Caco-2 (cell line): Measurements from ENCODE around the gene ASCC2. TPM values are rescaled to one million over a fixed set of nuclear protein-coding genes. Genes with fewer than 3 reads are reported as not detected.

Source experiments
- BruUV-seq: library from RNA; stranded (reverse); fragments of 400-500 nt; replicated peaks from 2 replicates; lab custom pipeline; 2021; lab: Mats Ljungman, UMichigan
- CTCF ChIA-PET: fragments of 300-600 bp; sonication (Branson Sonifier 250); formaldehyde crosslinking; loops from one replicate; lab custom pipeline; 2022; ENCODE audit warnings: antibody characterized with exemption; lab: Charles Lee
- POLR2A ChIA-PET: fragments of 300-600 bp; sonication (Branson Sonifier 250); formaldehyde crosslinking; loops from one replicate; lab custom pipeline; 2022; ENCODE audit warnings: antibody characterized with exemption; lab: Charles Lee
- DNase-seq, 2 experiments: peaks; one replicate each; pipeline versions ENCODE4 v3.0.0 to v3.0.0-alpha.2; 2020 to 2022
- H3K27me3 ChIP-seq: replicated peaks from 2 replicates; pipeline ENCODE4 v1.6.0; 2011; ENCODE audit warnings: low read length; ENCODE audit not compliant: control insufficient read depth, insufficient read depth
- H3K36me3 ChIP-seq: 2 replicates; pipeline ENCODE4 v1.5.1; 2011; ENCODE audit warnings: low read length; ENCODE audit not compliant: control insufficient read depth, insufficient read depth
- H3K4me1 ChIP-seq: fragments of 250-450 bp; sonication (Bioruptor Pico); 2 replicates; pipeline ENCODE4 v1.5.1; 2020; ENCODE audit warnings: mild to moderate bottlenecking
- H3K4me3 ChIP-seq: 2 replicates; pipeline ENCODE4 v1.5.1; 2011; ENCODE audit warnings: low read depth, mild to moderate bottlenecking, control low read depth, low read length
- H3K9me3 ChIP-seq: fragments of 250-450 bp; sonication (Bioruptor Pico); 2 replicates; pipeline ENCODE4 v1.5.1; 2020; ENCODE audit warnings: mild to moderate bottlenecking, moderate library complexity
- H3K27ac Mint-ChIP-seq: one replicate; pipeline ENCODE4 v1.8.0; 2022; ENCODE audit warnings: mixed read lengths; ENCODE audit not compliant: unreplicated experiment
- H3K27me3 Mint-ChIP-seq: one replicate; pipeline ENCODE4 v1.8.0; 2022; ENCODE audit warnings: mixed read lengths; ENCODE audit not compliant: insufficient read depth, unreplicated experiment
- H3K36me3 Mint-ChIP-seq: one replicate; pipeline ENCODE4 v1.8.0; 2022; ENCODE audit warnings: mild to moderate bottlenecking, mixed read lengths; ENCODE audit not compliant: insufficient read depth, unreplicated experiment
- H3K4me1 Mint-ChIP-seq: one replicate; pipeline ENCODE4 v1.8.0; 2022; ENCODE audit warnings: low read depth, mixed read lengths; ENCODE audit not compliant: unreplicated experiment
- H3K4me3 Mint-ChIP-seq: one replicate; pipeline ENCODE4 v1.8.0; 2022; ENCODE audit warnings: mild to moderate bottlenecking, moderate library complexity, mixed read lengths; ENCODE audit not compliant: unreplicated experiment
- H3K9me3 Mint-ChIP-seq: one replicate; pipeline ENCODE4 v1.8.0; 2022; ENCODE audit warnings: mixed read lengths; ENCODE audit not compliant: unreplicated experiment
- intact Hi-C: fragments of 100-400 bp; cut with micrococcal nuclease; formaldehyde crosslinking; loops from one replicate; pipeline ENCODE4 v1.10.0; 2022; ENCODE audit not compliant: unreplicated experiment
- total RNA-seq: library from RNA; stranded (reverse); gene quantifications from 2 replicates; pipeline ENCODE4 v1.2.3, GENCODE V29; 2022
- TF ChIP-seq, protein P1 (sequence below), 2 experiments: fragments of 200-600 bp in 1 of 2; IDR thresholded peaks; 1 replicate in 1 of 2; 2 replicates in 1 of 2; pipeline versions ENCODE4 v1.5.1 to v1.8.0; 2011 to 2022; ENCODE audit warnings: antibody characterized with exemption in 1 of 2, control low read depth in 1 of 2, inconsistent platforms in 1 of 2, low read depth in 1 of 2, low read length in 1 of 2, mild to moderate bottlenecking in 1 of 2, moderate library complexity in 1 of 2; ENCODE audit not compliant: insufficient read depth in 1 of 2, severe bottlenecking in 1 of 2, unreplicated experiment in 1 of 2

ASCC2 gene
- total RNA-seq, 1 experiment from 2014 or later = 61.4 TPM

- H3K36me3 ChIP-seq = peaks cover 1% of the 10 kb centered on the region
- intact Hi-C loops = no loop called here
- TF ChIP-seq, protein P1, sequence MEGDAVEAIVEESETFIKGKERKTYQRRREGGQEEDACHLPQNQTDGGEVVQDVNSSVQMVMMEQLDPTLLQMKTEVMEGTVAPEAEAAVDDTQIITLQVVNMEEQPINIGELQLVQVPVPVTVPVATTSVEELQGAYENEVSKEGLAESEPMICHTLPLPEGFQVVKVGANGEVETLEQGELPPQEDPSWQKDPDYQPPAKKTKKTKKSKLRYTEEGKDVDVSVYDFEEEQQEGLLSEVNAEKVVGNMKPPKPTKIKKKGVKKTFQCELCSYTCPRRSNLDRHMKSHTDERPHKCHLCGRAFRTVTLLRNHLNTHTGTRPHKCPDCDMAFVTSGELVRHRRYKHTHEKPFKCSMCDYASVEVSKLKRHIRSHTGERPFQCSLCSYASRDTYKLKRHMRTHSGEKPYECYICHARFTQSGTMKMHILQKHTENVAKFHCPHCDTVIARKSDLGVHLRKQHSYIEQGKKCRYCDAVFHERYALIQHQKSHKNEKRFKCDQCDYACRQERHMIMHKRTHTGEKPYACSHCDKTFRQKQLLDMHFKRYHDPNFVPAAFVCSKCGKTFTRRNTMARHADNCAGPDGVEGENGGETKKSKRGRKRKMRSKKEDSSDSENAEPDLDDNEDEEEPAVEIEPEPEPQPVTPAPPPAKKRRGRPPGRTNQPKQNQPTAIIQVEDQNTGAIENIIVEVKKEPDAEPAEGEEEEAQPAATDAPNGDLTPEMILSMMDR (IDR thresholded peaks at IDR 0.05; ENCODE audit: insufficient read depth in 1 of 2, low read depth in 1 of 2, low read length in 1 of 2, severe bottlenecking in 1 of 2, unreplicated experiment in 1 of 2) = no peak
- H3K27me3 Mint-ChIP-seq = no peaks in the 10 kb centered on the region
- H3K4me1 Mint-ChIP-seq = no peaks in the 10 kb centered on the region
- ChIA-PET CTCF (interaction anchor here (0.7 to 0.8 kb wide), 2 partner anchors 41 to 184 kb away, joined by 3 to 9 read pairs; no protein-coding TSS in a partner anchor), POLR2A (no interaction called here)
- DNase-seq = no peak
- no peaks in the 10 kb centered on the region for H3K9me3 ChIP-seq
- no peaks in the 10 kb centered on the region for H3K9me3 Mint-ChIP-seq
- H3K27me3 ChIP-seq = no peaks in the 10 kb centered on the region
- BruUV-seq = no TSS peak
- H3K27ac Mint-ChIP-seq = no peak overlapping the region
- H3K4me1 ChIP-seq = no peaks in the 10 kb centered on the region
- no peak overlapping the region for H3K4me3 ChIP-seq
- H3K4me3 Mint-ChIP-seq = no peak overlapping the region
- H3K36me3 Mint-ChIP-seq = peaks cover 58% of the 10 kb centered on the region
These were observed 17.1 kb downstream of the ASCC2 start for GRCh38 chr22:29820961-29821290.

DNA sequence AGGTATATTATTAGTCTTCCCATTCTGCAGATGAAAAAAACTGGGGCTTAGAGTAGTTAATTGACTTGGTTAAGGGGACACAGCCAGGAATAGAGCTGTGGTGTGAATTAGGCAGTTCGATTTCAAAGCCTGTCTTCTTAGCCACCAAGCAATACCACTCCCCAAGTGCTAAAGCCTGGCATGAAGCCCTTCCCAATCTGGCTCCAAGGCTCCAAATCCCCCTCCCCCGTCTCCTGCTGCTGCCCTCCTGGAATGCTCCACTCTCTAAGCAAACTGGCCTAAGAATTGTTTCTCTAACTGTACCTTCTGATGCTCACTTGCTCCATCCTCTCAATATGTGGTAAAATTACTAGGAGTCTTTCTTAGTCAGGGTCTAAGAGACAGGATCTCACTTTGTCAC is 18.6 kb downstream of the ASCC2 start:
- Mint-ChIP-seq H3K36me3 (peaks cover 58% of the 10 kb centered on the region), H3K27me3 (no peaks in the 10 kb centered on the region), H3K9me3 (no peaks in the 10 kb centered on the region), H3K27ac (no peak overlapping the region), H3K4me1 (peaks cover 5% of the 10 kb centered on the region), H3K4me3 (no peak overlapping the region)
- no peaks in the 10 kb centered on the region for H3K27me3 ChIP-seq
- TF ChIP-seq, protein P1 (IDR thresholded peaks at IDR 0.05; ENCODE audit: insufficient read depth in 1 of 2, low read depth in 1 of 2, low read length in 1 of 2, severe bottlenecking in 1 of 2, unreplicated experiment in 1 of 2) = no peak
- no peaks in the 10 kb centered on the region for H3K9me3 ChIP-seq
- no peak for DNase-seq
- H3K4me1 ChIP-seq = no peaks in the 10 kb centered on the region
- peaks cover 1% of the 10 kb centered on the region; the same call in 1 of the 2 replicates for H3K36me3 ChIP-seq
- no peak overlapping the region for H3K4me3 ChIP-seq
- BruUV-seq = no TSS peak
- ChIA-PET POLR2A (no interaction called here), CTCF (interaction anchor here (0.6 kb wide), 1 partner anchor 64 kb away, joined by 3 read pairs; no protein-coding TSS in a partner anchor)
- intact Hi-C loops = no loop called here

- ChIA-PET CTCF (no interaction called here), POLR2A (no interaction called here)
- Histone ChIP-seq H3K36me3 (peaks cover 1% of the 10 kb centered on the region; the same call in 1 of the 2 replicates), H3K27me3 (no peaks in the 10 kb centered on the region), H3K4me3 (no peak overlapping the region), H3K9me3 (no peaks in the 10 kb centered on the region), H3K4me1 (no peaks in the 10 kb centered on the region; the same call in 1 of the 2 replicates)
- H3K4me1 Mint-ChIP-seq = peaks cover 16% of the 10 kb centered on the region
- no peak overlapping the region for H3K4me3 Mint-ChIP-seq
- H3K27ac Mint-ChIP-seq = no peak overlapping the region
- DNase-seq = no peak
- no peaks in the 10 kb centered on the region for H3K9me3 Mint-ChIP-seq
- peaks cover 62% of the 10 kb centered on the region for H3K36me3 Mint-ChIP-seq
- intact Hi-C loops = no loop called here
- TF ChIP-seq, protein P1 (IDR thresholded peaks at IDR 0.05; ENCODE audit: insufficient read depth in 1 of 2, low read depth in 1 of 2, low read length in 1 of 2, severe bottlenecking in 1 of 2, unreplicated experiment in 1 of 2) = no peak
- no peaks in the 10 kb centered on the region for H3K27me3 Mint-ChIP-seq
- no TSS peak for BruUV-seq
These were observed 20.4 kb downstream of the ASCC2 start for GRCh38 chr22:29817724-29818123.
